A673 (cell line): Measurements from ENCODE around the gene UCP3. TPM values are rescaled to one million over a fixed set of nuclear protein-coding genes. Genes with fewer than 3 reads are reported as not detected.
A peak's percentile ranks its signal among the peaks of the same experiment; 100 is the strongest.

Experiments used
- BruUV-seq: library from RNA; stranded (reverse); fragments of 400-500 nt; replicated peaks from 2 replicates; lab custom pipeline; 2021; lab: Mats Ljungman, UMichigan
- CTCF ChIA-PET: fragments of 300-600 bp; sonication (Branson Sonifier 250); formaldehyde crosslinking; loops from one replicate; lab custom pipeline; 2022; ENCODE audit warnings: antibody characterized with exemption; lab: Charles Lee
- POLR2A ChIA-PET: fragments of 300-600 bp; sonication (Branson Sonifier 250); formaldehyde crosslinking; loops from one replicate; lab custom pipeline; 2022; ENCODE audit warnings: antibody characterized with exemption; ENCODE audit not compliant: low non-redundant PET; lab: Charles Lee
- DNase-seq: peaks from one replicate; pipeline ENCODE4 v3.0.0-alpha.2; 2015; ENCODE audit warnings: low spot score
- H3K27ac ChIP-seq: fragments of 200-600 bp; sonication (generic); 2 replicates; pipeline ENCODE4 v1.5.1; 2016; ENCODE audit warnings: mixed run types, low read depth, mild to moderate bottlenecking, mixed read lengths, antibody characterized with exemption, low read length; ENCODE audit not compliant: poor library complexity, severe bottlenecking
- H3K27me3 ChIP-seq: fragments of 200-600 bp; sonication (generic); replicated peaks from 2 replicates; pipeline ENCODE4 v1.6.1; 2017; ENCODE audit warnings: mixed run types, low read depth, mild to moderate bottlenecking, mixed read lengths, antibody characterized with exemption, low read length; ENCODE audit not compliant: insufficient read depth, poor library complexity
- H3K36me3 ChIP-seq: fragments of 200-600 bp; sonication (generic); 2 replicates; pipeline ENCODE4 v1.6.1; 2016; ENCODE audit warnings: mixed run types, mild to moderate bottlenecking, mixed read lengths, antibody characterized with exemption, low read length; ENCODE audit not compliant: insufficient read depth, poor library complexity, severe bottlenecking
- H3K4me1 ChIP-seq: fragments of 200-600 bp; sonication (generic); 2 replicates; pipeline ENCODE4 v1.6.1; 2017; ENCODE audit warnings: mixed run types, mild to moderate bottlenecking, mixed read lengths, antibody characterized with exemption, low read length; ENCODE audit not compliant: insufficient read depth, poor library complexity, severe bottlenecking
- H3K4me3 ChIP-seq: fragments of 200-600 bp; sonication (generic); 2 replicates; pipeline ENCODE4 v1.5.1; 2016; ENCODE audit warnings: low read depth, mixed run types, mild to moderate bottlenecking, mixed read lengths, low read length; ENCODE audit not compliant: poor library complexity, severe bottlenecking
- H3K9me3 ChIP-seq: fragments of 200-600 bp; sonication (generic); 2 replicates; pipeline ENCODE4 v1.6.1; 2016; ENCODE audit warnings: mixed run types, low read depth, mild to moderate bottlenecking, mixed read lengths, antibody characterized with exemption, low read length; ENCODE audit not compliant: poor library complexity, severe bottlenecking
- CTCF ChIP-seq: fragments of 300-800, 200-600 bp; sonication (generic); conservative IDR thresholded peaks from 2 replicates; pipeline ENCODE4 v1.5.1; 2017; ENCODE audit warnings: low read depth, mild to moderate bottlenecking, antibody characterized with exemption, low read length, moderate library complexity, mixed read lengths
- EZH2 ChIP-seq: fragments of 200-600 bp; sonication (generic); IDR thresholded peaks from 2 replicates; pipeline ENCODE4 v1.6.1; 2017; ENCODE audit warnings: borderline replicate concordance, low read depth, mild to moderate bottlenecking, mixed read lengths, antibody characterized with exemption, low read length; ENCODE audit not compliant: poor library complexity, severe bottlenecking
- intact Hi-C: fragments of 100-400 bp; cut with micrococcal nuclease; formaldehyde crosslinking; loops from one replicate; pipeline ENCODE4 v1.10.0; 2022; ENCODE audit not compliant: unreplicated experiment
- total RNA-seq: library from RNA; stranded (reverse); gene quantifications from 2 replicates; pipeline ENCODE4 v1.2.3, GENCODE V29; 2021

The UCP3 gene
- total RNA-seq, 1 experiment from 2014 or later = 3.6 TPM

- ChIA-PET CTCF (no interaction called here), POLR2A (no interaction called here)
- BruUV-seq = no TSS peak
- no peaks in the 10 kb centered on the region for H3K9me3 ChIP-seq
- H3K27ac ChIP-seq = no peak within 1 kb of the TSS
- H3K36me3 ChIP-seq = no peaks in the 10 kb centered on the region
- DNase-seq = peak; percentile 68
- intact Hi-C loops = no loop called here
- TF ChIP-seq EZH2 = no peak
- no peak for TF ChIP-seq CTCF
- no peak within 1 kb of the TSS for H3K4me3 ChIP-seq
- H3K27me3 ChIP-seq = no peaks in the 10 kb centered on the region
- no peaks in the 10 kb centered on the region for H3K4me1 ChIP-seq
These were observed 57.8 kb downstream of the UCP3 start, which contains the start of gene DNAJB13 for GRCh38 chr11:73950869-73951710. DNAJB13 (plus strand) TSS chr11:73951026; CDS start chr11:73951070, 44 bp downstream.

Other genes starting within 250 kb of the UCP3 start
- 104 and 105 TPM in 2 replicates for gene RAB6A, start 248.0 kb downstream of the UCP3 start, total RNA-seq
- 87.4 and 92.6 TPM in 2 replicates for gene MRPL48, start 221.2 kb downstream of the UCP3 start, total RNA-seq
- 112 and 113 TPM in 2 replicates for gene COA4, start 132.2 kb downstream of the UCP3 start, total RNA-seq
- gene PAAF1, start 132.1 kb downstream of the UCP3 start, total RNA-seq = 20.3 and 25.0 TPM in 2 replicates
- gene DNAJB13, start 58.1 kb downstream of the UCP3 start, total RNA-seq = 0.41 TPM in 1 of 2 replicates, not detected in the other
- 88.5 and 106 TPM in 2 replicates for gene UCP2, start 26.2 kb downstream of the UCP3 start, total RNA-seq
- 39.6 and 49.1 TPM in 2 replicates for gene C2CD3, start 161.9 kb upstream of the UCP3 start, total RNA-seq
- 90.9 and 98.3 TPM in 2 replicates for gene PPME1, start 162.2 kb upstream of the UCP3 start, total RNA-seq